ENCODE results near the gene CHAC1. TPM values are rescaled to one million over a fixed set of nuclear protein-coding genes. Genes with fewer than 3 reads are reported as not detected.
A peak's percentile ranks its signal among the peaks of the same experiment; 100 is the strongest.

The CHAC1 gene
- total and polyA plus RNA-seq, 2 of the 13 experiments (the other 11 are each of a cell fraction or from before 2014, with no cell fraction given) = 0.44 TPM; not detected in 1

DNA sequence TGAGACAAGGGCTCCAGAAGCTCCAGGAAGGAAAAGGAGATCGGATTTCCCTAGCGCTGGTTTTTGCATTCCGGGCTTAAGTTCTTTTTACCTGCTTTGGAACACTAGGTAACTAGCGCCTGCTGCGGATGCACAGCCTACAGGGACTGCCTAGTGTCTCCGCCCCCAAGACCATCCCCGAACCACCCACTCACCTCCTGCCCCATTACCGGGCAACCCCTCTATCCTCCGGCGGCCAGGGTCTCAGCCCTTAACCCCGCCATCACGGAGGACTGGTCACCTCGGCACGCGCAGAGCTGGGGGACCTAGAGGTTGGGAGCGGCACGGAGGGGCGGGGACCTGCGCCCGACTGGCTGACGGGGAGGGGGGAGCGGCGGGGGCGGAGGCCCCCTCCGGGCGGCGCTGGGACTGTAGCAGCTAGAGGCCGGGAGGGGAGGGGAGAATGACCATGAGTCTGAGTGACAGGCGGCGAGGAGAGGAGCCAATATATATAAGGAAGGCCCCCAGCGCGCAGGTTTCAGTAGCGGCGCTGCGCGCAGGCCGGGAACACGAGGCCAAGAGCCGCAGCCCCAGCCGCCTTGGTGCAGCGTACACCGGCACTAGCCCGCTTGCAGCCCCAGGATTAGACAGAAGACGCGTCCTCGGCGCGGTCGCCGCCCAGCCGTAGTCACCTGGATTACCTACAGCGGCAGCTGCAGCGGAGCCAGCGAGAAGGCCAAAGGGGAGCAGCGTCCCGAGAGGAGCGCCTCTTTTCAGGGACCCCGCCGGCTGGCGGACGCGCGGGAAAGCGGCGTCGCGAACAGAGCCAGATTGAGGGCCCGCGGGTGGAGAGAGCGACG, 24.2 kb upstream of the CHAC1 start, which contains the start of gene DLL4 (continued):
- TF ChIP-seq BCL3 (CRISPR knock-in tag; IDR thresholded peaks at IDR 0.05) = no peak
- peak; percentile 6 for TF ChIP-seq AGO2 (optimal IDR thresholded peaks at IDR 0.05; ENCODE audit: low read depth, low read length)
- no peak for TF ChIP-seq NAIF1 (CRISPR knock-in tag; IDR thresholded peaks at IDR 0.05; ENCODE audit: borderline replicate concordance)
- TF ChIP-seq SIN3A (IDR thresholded peaks at IDR 0.05; ENCODE audit: borderline replicate concordance, low read depth, low read length) = 0 out of 2 replicates have a peak, but pooled peaks have one; percentile 19
- 0 out of 2 replicates have a peak, but pooled peaks have one; percentile 30 for TF ChIP-seq ZNF446 (CRISPR knock-in tag; IDR thresholded peaks at IDR 0.05)
- no peak for TF ChIP-seq SP1 (IDR thresholded peaks at IDR 0.05)
- TF ChIP-seq SP1 (CRISPR knock-in tag; IDR thresholded peaks at IDR 0.05) = 0 out of 2 replicates have a peak, but pooled peaks have one; percentile 19
- TF ChIP-seq HMG20B (CRISPR knock-in tag; conservative IDR thresholded peaks at IDR 0.05) = no peak
- TF ChIP-seq MED1 (CRISPR knock-in tag; IDR thresholded peaks at IDR 0.05) = no peak
- peak; percentile 18; the same call in 1 of the 2 replicates for TF ChIP-seq ZNF792 (CRISPR knock-in tag; IDR thresholded peaks at IDR 0.05)
- no peak for TF ChIP-seq MLLT10 (CRISPR knock-in tag; IDR thresholded peaks at IDR 0.05)
- TF ChIP-seq SAFB2 (CRISPR knock-in tag; IDR thresholded peaks at IDR 0.05; ENCODE audit: borderline replicate concordance, low read depth) = no peak
- 0 out of 2 replicates have a peak, but pooled peaks have one; percentile 50 for TF ChIP-seq SP4 (CRISPR knock-in tag; IDR thresholded peaks at IDR 0.05)
- TF ChIP-seq, protein P1, sequence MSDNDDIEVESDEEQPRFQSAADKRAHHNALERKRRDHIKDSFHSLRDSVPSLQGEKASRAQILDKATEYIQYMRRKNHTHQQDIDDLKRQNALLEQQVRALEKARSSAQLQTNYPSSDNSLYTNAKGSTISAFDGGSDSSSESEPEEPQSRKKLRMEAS (IDR thresholded peaks at IDR 0.05) = peak; percentile 31
- TF ChIP-seq, protein P2, sequence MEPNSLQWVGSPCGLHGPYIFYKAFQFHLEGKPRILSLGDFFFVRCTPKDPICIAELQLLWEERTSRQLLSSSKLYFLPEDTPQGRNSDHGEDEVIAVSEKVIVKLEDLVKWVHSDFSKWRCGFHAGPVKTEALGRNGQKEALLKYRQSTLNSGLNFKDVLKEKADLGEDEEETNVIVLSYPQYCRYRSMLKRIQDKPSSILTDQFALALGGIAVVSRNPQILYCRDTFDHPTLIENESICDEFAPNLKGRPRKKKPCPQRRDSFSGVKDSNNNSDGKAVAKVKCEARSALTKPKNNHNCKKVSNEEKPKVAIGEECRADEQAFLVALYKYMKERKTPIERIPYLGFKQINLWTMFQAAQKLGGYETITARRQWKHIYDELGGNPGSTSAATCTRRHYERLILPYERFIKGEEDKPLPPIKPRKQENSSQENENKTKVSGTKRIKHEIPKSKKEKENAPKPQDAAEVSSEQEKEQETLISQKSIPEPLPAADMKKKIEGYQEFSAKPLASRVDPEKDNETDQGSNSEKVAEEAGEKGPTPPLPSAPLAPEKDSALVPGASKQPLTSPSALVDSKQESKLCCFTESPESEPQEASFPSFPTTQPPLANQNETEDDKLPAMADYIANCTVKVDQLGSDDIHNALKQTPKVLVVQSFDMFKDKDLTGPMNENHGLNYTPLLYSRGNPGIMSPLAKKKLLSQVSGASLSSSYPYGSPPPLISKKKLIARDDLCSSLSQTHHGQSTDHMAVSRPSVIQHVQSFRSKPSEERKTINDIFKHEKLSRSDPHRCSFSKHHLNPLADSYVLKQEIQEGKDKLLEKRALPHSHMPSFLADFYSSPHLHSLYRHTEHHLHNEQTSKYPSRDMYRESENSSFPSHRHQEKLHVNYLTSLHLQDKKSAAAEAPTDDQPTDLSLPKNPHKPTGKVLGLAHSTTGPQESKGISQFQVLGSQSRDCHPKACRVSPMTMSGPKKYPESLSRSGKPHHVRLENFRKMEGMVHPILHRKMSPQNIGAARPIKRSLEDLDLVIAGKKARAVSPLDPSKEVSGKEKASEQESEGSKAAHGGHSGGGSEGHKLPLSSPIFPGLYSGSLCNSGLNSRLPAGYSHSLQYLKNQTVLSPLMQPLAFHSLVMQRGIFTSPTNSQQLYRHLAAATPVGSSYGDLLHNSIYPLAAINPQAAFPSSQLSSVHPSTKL (CRISPR knock-in tag; IDR thresholded peaks at IDR 0.05) = peak; percentile 2; the same call in 1 of the 2 replicates
- TF ChIP-seq, protein P3, sequence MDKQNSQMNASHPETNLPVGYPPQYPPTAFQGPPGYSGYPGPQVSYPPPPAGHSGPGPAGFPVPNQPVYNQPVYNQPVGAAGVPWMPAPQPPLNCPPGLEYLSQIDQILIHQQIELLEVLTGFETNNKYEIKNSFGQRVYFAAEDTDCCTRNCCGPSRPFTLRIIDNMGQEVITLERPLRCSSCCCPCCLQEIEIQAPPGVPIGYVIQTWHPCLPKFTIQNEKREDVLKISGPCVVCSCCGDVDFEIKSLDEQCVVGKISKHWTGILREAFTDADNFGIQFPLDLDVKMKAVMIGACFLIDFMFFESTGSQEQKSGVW (CRISPR knock-in tag; IDR thresholded peaks at IDR 0.05; ENCODE audit: borderline replicate concordance) = no peak
- TF ChIP-seq, protein P4, sequence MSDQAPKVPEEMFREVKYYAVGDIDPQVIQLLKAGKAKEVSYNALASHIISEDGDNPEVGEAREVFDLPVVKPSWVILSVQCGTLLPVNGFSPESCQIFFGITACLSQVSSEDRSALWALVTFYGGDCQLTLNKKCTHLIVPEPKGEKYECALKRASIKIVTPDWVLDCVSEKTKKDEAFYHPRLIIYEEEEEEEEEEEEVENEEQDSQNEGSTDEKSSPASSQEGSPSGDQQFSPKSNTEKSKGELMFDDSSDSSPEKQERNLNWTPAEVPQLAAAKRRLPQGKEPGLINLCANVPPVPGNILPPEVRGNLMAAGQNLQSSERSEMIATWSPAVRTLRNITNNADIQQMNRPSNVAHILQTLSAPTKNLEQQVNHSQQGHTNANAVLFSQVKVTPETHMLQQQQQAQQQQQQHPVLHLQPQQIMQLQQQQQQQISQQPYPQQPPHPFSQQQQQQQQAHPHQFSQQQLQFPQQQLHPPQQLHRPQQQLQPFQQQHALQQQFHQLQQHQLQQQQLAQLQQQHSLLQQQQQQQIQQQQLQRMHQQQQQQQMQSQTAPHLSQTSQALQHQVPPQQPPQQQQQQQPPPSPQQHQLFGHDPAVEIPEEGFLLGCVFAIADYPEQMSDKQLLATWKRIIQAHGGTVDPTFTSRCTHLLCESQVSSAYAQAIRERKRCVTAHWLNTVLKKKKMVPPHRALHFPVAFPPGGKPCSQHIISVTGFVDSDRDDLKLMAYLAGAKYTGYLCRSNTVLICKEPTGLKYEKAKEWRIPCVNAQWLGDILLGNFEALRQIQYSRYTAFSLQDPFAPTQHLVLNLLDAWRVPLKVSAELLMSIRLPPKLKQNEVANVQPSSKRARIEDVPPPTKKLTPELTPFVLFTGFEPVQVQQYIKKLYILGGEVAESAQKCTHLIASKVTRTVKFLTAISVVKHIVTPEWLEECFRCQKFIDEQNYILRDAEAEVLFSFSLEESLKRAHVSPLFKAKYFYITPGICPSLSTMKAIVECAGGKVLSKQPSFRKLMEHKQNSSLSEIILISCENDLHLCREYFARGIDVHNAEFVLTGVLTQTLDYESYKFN (CRISPR knock-in tag; conservative IDR thresholded peaks at IDR 0.05) = no peak
- TF ChIP-seq FOXM1 (CRISPR knock-in tag; IDR thresholded peaks at IDR 0.05) = no peak
- 0 out of 2 replicates have a peak, but pooled peaks have one; percentile 36 for TF ChIP-seq ERF (CRISPR knock-in tag; IDR thresholded peaks at IDR 0.05)
- TF ChIP-seq HNRNPLL (IDR thresholded peaks at IDR 0.05; ENCODE audit: low read depth, low read length, poor library complexity, severe bottlenecking) = no peak
